SKM-1 (cell line): ENCODE results near the gene PLA2G2A.

Experiments
- DNase-seq: peaks from one replicate; lab custom pipeline; 2025; ENCODE audit not compliant: unreplicated experiment; lab: John Stamatoyannopoulos, UW

PLA2G2A gene

DNA sequence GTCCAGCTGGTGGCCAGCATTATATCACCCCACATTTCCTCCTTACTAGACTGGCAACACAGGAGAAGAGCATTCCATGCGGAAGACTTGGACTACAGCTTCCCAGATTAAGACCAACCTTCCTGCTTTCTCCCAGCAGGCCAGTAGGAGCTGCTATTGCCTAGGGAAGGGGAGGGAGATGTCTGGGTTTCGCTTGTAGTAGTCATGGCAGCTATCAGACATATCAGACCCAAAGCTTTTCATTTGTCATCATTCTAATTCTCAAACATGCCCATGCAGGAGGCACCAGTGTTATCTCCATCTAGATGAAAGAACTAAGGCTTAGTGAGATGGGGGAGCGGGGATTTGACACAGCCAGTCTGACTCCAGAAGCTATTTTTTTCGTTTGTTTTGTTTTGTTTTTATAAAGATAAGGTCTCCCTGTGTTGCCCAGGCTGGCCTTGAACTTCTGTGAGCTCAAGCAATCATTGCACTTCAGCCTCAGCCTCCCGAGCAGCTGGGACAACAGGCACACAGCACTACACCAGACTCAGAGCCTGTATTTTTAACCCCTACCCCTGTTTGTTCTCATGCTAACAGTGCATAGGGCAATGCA, 4.5 kb downstream of the PLA2G2A start:
- DNase-seq, result no peak

DNA sequence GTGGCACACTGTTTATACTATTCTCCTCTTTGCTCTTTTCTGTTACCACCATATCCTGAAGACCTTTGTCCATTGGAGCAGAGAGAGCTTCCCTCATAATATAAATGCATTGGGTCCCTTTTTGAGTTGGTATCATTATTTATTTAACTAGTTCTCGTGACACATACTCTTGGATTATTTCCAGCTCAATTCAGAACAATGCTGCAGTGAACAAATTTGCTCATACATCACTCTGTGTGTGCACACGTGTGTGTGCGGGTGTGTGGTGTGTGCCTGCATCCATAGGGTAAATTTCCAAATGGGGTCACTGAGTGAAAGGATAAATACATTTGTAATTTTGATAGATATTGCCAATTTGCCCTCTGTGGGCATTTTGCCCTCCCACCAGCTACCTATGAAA, 5.8 kb downstream of the PLA2G2A start:
- no peak for DNase-seq

DNA sequence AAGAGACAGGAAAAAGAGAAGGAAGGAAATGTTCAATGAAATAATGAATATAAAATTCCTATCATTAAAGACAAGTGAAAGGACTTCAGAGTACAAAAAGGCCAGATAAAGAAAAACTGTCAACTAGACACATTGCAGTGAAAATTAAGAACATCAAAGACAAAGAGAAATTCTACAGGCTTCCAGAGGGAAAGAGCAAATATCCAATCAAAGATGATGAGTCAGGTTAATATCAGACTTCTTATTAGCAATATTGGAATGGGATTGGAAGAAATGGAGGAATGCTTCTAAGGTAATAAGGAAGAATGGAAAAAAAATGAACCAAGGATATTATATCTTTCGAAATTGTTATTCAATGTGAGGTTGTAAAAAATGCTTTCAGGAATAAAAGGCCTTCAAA, 7.8 kb downstream of the PLA2G2A start:
- no peak for DNase-seq

DNA sequence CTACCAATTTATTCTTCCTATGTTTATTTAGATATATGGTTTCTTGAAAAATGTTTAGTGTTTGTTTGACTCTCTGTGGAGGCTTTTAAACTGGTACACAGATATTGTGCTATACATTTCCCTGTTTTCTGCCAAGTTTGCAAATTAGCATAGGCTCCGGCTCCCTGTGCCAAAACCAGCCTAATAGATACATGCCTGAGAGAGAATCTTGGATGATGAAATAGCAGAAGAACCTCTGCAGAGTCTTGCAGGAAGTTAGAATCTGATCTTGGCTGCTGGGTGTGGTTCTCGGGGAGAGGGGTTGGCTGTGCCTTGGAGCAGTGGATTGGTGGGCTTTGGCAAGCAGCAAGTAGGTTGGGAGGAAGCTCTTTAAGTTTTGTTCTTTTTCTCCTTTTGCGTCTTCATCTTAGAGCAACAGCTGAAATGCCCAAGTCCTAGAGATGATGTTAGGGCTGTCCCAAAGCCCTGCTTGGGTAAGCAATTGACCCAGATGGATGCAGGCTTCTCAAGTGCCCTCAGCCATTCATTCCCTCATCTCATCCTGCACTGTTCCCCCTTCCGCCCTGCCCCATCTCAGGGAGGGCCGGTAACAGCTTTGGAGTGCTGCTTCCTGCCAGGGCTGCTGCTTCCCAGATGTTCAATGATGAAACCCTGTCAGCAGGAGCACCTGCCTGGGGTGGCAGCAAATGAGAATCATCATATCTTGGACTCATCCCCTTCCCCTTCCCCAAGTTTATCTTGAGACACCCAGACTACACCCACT, 9.3 kb downstream of the PLA2G2A start:
- no peak for DNase-seq

DNA sequence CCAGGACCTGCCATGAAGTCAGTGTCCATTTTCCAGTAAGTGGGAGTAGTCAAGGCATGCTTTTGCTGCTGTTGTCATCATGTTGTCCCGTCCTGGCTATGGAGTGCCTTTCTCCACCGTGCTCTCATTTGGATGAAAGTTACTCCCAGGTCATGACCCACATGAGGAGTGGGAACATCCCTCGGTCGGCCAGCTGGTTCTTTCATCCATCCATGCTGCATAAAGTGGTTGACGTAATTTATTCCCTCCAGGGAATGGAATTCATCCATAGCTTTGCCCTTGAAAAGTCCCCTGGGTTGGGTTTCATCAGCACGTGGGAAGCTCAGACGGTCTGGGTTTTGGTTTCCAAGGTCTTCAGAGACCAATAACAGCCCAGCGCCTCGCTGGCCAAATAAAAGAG, 11.6 kb downstream of the PLA2G2A start:
- no peak for DNase-seq

DNA sequence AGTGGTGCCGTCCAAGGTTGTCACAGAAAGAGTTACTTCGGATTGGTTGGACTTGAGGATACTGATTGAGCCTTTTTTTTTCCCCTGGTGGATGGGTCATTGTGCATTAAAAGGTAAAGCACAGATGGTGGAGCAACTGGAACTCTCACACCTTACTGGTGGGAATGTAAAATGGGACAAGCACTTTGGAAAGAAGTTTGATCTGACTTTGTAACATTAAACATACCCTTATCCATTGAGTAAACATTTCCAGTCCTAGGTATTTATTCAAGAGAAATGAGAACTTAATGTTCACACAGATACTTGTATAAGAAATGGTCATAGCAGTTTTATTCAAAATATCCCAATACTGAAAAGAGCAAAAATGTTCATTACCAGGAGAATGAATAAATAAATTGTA, 14.9 kb downstream of the PLA2G2A start:
- DNase-seq, result no peak

DNA sequence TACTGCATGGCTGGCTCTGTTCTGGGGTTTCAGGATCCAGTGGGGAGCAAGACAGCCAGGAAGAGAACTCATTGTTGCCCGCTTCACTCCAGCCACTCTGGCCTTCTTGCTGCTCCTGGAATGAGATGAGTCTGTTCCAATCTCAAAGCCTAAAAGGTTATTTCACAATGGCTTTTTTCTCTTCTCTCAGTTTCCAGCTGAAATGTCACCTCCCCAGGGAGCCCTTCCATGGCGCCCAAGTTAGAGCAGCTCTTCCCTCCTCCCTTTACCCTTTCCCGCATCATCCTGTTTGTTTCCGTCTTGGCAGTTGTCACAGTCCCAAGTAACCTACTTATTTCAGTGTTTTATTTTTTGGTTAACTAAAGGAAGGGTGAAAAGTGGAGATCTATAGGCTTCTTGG, 15.8 kb downstream of the PLA2G2A start:
- no peak for DNase-seq

DNA sequence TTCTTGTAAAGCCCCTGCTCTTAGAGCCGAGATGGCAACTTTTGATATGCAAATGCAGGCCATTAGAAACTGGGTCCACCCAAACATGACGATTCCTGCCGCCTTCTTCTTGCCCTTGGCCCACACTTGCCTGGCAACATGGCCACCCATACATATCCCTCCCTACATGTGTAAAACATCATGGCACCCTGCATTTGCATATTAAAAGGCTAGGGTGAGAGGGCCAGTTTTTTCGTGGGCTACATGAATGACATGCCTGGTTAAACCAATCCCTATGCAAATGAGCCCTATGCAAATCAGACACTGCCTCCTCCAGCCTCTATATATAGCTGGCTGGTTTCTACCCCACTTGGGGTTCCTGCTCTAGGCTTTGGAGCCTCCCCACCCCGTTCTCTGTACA, 18.8 kb downstream of the PLA2G2A start:
- no peak for DNase-seq

DNA sequence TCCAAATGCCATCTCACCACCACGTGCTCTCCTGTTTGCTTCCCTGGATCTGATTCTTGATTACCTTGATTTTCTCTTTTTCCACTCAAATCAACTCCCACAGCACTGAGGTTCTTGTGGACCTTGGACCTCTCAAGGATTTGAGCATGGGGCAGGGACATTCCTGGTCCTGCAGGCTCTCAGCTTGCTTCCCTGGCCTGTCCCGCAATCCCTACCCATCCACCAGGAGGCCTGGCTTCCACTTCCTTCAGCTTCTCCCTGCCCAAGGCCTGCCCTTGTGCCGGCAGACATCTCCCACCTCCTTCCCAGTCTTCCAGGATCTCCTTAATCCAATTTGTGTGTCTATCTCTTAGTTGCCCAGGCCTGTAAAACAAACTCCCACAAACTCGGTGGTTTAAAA, 21.6 kb downstream of the PLA2G2A start:
- DNase-seq, result no peak

DNA sequence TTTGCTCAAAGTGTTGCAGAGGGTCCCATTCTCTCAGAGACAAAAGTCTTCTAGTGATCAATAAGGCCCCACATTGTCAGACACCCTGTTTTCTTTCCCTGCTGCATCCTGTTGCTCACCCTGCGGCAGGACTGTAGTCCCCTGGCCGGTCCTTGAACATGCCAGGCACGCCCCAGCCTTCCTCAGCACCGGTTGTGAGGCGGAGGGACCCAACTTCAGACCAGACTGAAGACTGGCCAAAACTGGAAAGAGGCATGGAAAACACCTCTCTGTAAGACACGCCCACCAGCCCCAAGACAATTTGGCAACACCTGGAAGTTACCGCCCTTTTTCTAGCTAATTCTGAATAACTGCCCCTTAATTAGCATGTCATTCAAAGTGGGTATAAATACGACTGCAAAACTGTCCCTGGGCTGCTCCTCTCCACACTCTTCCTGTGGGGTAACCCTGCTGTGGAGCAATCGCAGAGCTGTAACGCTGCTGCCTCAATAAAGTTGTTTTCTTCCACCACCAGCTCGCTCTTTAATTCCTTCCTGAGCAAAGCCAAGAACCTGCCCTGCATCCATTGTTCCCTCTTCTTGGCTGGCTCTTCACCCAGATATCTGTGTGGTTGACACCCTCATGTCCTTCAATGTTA, 23.8 kb downstream of the PLA2G2A start:
- DNase-seq, result no peak

DNA sequence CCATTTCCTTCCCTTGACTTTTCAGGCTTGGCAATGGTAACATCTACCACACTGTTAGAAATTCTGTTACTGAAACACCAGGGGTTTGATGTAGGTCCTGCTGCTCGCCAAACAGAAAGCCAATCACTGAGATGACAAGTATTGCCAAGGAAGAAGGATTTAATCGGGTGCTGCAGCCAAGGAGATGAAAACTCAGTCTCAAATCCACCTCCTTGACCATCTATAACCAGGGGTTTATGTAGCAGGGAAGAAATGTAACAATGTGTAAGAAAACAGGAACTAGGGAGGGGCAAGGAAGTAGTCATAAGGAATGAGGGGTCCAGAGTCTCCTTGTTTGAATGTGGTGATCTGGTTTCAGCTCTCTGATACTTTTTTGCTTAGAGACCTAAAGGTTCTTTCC, 25.4 kb downstream of the PLA2G2A start:
- no peak for DNase-seq

DNA sequence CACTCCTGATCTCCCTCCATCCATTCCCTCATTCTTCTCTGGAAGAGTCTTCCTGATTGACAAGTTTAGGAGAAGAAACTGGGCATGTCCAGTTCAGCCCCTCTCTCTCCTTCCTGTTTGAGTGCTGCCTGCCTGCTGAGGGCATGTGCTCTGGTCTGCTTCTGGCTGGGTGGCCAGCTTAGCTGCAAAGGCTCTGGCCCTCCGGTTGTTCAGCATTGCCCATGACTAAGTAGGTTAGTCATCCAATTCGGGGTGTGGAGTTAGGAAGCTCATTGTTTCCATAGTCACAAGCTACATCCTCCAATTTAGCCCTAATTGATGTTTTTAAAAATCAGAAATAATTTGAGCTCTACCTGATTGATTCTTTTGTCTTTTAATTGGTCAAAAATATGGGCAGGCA, 30.4 kb downstream of the PLA2G2A start:
- no peak for DNase-seq

DNA sequence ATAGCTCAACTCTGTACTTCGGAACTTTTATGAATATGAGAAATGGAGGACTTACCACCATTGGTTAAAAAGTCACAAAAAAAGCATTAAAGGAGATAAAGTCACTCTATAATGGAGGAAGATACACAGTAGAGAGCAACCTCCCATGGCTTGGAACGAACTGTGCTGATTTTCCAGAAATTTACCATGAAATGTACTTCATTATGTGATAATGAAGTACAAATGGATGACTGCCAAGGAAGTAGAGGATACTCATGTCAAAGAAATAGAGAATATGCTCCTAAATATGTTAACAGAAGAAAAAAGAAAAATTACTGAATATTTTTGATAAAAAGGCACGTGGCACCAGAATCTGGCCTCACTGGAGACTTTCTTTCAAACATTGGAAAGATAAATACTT, 32.4 kb downstream of the PLA2G2A start:
- no peak for DNase-seq

DNA sequence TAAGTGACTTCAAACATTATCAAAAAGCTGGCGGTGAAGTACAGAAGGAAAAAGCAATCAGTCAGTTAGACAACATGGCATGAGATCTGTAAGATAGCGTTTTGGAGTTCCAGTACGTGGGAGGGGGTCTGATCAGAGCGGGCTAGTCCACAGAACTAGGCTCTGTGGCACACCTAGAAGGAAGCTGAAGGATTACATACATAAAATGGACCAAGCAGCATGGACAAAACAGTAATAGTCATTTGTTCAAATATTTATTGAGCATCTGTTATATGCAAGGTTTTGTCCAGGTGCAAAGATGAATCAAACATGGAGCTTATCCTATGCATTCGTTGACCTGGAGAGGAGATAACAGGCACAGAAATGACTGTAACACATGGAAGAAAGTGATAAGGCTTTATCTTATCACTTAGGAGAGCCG, 33.1 kb downstream of the PLA2G2A start:
- DNase-seq, result no peak

DNA sequence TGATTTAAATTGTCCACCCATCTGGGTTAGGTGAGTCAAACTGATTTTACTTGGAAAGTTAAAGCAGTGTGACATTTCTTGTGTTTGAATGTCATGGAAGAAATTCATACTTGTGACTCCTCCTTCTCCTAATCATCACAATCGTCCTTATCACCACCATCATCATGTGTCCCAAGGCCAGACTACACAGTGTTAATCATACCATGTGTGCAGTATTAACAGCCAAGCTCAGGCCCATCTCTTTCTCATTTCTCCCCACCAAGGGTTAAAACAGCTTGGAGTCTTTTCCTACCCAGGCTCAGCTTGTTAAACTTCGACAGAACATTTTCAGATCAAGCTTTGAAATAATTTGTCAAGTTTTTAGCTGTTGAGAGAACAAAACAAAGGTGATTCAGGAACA, 33.5 kb downstream of the PLA2G2A start:
- DNase-seq, result no peak

DNA sequence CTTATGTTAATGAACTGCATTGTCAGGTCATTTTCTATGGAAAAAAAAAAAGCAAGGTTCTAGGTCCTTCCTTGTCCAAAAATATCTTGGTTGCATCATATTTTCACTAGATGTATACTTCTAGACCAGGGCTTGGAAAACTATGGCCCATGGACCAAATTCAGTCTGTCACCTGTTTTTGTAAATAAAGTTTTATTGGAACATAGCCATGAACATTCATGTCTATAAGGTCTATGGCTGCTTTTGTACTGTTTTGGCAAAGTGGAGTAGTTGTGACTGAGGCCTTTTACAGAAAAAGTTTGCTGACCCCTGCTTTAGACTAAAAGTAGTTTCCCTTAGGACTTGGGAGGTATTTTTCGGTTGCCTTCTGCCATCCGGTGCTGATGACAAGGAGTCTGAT, 36.8 kb downstream of the PLA2G2A start:
- no peak for DNase-seq

DNA sequence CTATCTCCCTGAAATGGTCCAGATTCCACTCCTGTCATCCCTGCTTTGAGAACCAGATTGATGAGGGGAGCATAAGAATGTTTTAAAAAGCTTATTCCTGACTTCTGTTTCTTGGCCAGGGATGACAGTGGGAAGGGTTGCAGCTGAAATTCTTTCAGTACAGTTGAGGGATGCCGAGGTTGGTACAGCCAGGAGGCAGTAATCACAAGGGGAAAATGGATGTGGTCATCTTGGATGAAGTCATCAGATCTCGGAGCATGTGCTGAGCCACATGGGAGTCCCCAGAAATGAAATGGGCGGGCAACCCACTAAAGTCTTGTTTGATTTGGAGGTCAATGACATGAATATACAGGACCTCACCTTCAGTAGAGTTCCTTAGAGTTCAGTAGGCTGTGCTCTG, 37.3 kb downstream of the PLA2G2A start:
- DNase-seq, result no peak

DNA sequence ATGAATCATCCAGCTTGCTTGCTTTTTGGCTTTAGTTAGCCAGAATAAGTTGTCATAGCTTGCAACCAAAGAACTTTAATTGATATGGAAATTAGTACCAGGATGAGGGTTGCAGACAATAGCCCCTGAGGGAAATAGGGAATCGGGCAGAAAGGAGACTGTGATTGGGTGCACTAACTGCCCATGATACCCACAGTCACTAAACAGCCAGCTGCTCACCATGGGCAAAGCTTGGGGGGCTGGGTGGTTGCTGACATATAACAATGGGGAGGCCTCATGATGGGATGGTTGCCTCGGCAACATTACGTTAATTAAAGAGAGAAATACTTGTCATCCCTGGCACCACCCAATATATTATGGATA, 38.2 kb downstream of the PLA2G2A start:
- no peak for DNase-seq

DNA sequence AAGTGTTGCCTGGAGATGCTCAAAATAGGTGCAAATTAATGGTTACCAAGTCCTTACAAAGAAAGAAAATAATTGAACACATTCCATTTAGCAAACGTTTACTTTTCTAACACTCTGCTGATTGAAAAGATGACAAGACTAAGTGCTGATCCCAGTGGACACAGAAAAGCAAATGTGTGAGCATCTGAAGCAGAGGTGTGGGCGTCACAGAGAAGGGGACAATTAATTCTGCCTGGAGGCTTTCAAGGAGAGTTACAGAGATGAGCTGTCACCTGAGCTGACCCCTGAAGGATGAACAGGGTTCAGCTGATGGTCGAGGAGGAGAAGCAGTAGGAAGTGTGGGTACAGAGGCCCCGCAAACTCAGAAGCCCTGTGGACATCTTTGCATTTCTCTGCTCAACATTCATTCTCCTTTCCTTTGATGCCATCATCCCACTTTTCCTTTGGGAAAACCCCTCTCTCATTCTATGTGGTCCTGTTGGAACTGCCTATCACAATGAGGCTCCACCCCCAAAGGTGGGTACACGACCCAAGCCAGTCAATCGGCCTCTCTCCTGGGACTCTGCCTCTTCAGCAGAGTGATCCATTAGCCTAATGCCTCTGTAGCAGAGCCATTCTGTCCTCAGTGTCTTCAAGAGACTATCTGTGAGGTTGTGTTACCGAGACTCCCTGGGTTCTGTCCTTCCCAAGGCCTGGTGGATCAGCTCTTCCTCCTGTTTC, 38.8 kb downstream of the PLA2G2A start:
- DNase-seq, result no peak

DNA sequence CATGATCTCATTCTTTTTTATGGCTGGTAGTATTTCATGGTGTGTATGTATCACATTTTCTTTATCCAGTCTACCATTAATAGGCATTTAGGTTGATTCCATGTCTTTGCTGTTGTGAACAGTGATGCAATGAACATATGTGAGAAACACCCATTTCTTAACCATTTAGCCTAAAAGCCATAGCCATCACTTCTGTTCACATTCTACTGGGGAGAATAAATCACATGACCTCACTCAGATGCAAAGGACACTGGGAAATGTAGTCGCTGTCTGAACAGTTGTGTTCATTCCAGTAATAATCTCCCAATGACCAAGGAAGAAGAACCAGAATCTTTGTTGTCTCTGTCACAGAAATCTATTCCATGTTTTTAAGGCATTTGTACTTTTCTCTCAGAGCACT, 40.9 kb downstream of the PLA2G2A start:
- DNase-seq, result no peak

DNA sequence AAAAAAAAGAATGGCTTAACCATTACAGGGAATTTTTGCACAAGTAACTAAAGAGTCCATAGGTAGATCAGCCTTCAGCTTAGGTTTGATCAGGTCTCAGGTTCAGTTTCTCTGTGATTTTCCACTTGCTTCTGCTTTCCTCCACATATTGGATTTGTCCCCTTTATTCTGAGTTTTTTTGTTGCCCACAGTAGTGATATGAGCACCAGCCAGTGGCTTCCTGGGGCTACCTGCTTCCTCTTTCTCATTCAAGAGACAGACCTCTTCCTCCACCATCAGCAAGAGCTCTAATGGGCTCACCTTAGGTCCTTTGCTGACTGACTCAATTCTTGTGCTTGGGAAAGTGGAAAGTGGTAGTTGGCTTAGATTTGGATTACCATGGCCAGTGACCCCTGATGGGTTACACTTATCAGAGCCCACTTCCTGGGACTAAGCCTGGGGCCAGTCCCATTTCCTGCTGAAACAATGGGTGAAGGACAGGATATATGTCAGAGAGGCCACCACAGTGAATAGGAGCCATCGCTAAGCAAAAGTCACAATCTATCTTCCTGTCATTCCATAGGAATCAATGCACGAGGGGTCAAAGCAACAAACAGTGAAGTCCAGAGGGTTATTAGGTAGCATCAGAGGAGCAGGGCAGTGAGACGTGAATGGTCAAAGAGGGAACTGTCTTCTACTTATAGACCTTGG, 43.2 kb downstream of the PLA2G2A start:
- no peak for DNase-seq
